Uterus (tissue), 2 donors: ENCODE measurements around the gene TMEM132A.

Experiments
- POLR2A ChIP-seq, 2 donors: fragments of 450-650 bp; IDR thresholded peaks; one replicate each; pipeline ENCODE4 v1.6.1; 2016; ENCODE audit warnings: antibody characterized with exemption in 2 of 2, mild to moderate bottlenecking in 1 of 2, moderate library complexity in 1 of 2
- TF ChIP-seq, protein P1 (sequence below), 4 experiments: fragments of 200-600 bp in 2 of 4; fragments of 450-650 bp in 2 of 4; sonication (generic) in 2 of 4; IDR thresholded peaks; one replicate each; pipeline ENCODE4 v1.5.1; 2016 to 2019; ENCODE audit warnings: antibody characterized with exemption in 4 of 4, mild to moderate bottlenecking in 2 of 4, moderate library complexity in 1 of 4

DNA sequence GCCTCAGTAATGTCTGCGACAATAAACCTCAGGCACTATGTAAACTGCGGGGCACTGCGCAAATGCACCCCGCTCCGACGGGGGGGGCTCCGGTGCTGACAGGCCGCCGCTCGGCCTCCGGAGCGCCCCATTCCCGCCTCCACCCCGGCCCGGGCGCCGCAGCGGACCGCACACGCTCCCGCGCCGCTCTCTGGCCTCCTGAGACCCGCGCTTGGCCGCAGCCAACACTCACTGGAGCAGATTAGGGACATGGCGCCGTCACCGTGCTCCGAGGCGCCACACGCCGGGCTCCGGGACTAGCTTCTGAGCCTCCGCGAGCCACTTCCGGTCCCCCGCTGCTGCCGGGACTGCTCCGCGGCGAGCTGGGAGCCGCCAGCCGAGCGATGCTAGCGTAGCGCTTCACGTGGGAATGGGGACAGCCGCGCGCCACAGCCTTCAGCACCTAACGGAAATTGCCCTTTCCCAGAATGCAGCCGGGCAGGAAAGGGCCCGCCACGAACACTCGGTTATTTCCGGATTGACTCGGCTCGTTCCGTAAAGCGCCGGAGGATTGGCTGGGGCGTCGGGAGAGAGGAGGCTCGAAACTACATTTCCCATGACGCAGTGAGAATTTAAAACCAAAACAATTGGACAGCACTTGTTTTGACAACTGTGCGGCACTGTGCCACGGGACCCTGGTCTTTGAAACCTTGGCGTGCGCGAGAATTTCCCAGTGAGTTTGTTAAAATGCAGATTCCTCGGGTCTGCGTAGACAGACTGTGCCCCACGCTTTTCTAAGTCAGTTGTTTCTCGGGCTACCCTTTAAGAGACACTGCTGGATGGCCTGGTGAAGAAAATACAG is 17.9 kb upstream of the TMEM132A start, which contains the start of gene PRPF19:
- peak; percentile 77 to 80 for TF ChIP-seq POLR2A (IDR thresholded peaks at IDR 0.05)
- TF ChIP-seq, protein P1, sequence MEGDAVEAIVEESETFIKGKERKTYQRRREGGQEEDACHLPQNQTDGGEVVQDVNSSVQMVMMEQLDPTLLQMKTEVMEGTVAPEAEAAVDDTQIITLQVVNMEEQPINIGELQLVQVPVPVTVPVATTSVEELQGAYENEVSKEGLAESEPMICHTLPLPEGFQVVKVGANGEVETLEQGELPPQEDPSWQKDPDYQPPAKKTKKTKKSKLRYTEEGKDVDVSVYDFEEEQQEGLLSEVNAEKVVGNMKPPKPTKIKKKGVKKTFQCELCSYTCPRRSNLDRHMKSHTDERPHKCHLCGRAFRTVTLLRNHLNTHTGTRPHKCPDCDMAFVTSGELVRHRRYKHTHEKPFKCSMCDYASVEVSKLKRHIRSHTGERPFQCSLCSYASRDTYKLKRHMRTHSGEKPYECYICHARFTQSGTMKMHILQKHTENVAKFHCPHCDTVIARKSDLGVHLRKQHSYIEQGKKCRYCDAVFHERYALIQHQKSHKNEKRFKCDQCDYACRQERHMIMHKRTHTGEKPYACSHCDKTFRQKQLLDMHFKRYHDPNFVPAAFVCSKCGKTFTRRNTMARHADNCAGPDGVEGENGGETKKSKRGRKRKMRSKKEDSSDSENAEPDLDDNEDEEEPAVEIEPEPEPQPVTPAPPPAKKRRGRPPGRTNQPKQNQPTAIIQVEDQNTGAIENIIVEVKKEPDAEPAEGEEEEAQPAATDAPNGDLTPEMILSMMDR (IDR thresholded peaks at IDR 0.05): peak in 1 of 4 experiments; percentile 17
